Anterior cingulate cortex (tissue), 58 donors: ENCODE results near the gene SEC14L6.

Source experiments
- DNase-seq, 58 donors: peaks; one replicate each; lab custom pipeline; 2025; lab: John Stamatoyannopoulos, UW

SEC14L6 gene

GRCh38 chr22:30502911-30503310 is 43.6 kb downstream of the SEC14L6 start:
- no peak for DNase-seq

DNA sequence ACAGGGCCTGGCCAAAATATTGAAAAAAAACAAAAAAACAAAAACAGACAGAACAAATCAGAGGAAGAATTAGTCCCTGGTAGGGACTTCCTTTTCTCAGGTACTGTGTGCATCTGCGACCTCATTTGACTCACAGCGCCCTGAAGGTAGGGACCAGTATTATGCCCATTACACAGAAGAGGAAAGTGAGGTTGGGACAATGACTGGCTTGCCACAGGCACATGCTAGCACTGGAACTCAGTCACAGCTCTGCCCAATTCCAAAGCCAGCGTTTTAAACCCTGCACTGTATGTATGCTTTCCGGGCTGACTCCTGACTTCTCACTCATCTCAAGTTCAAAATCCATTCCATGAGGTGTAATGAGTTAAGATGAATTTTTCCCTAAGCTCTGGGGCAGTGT is 44.4 kb downstream of the SEC14L6 start:
- DNase-seq: no peak

- DNase-seq: no peak
Measured at GRCh38 chr22:30500628-30501027, 45.9 kb downstream of the SEC14L6 start.

- no peak for DNase-seq
Measured at GRCh38 chr22:30497466-30498150, 48.9 kb downstream of the SEC14L6 start.

GRCh38 chr22:30495041-30495784 is 51.3 kb downstream of the SEC14L6 start:
- no peak for DNase-seq

- no peak for DNase-seq
Measured at GRCh38 chr22:30492144-30492543, 54.4 kb downstream of the SEC14L6 start.

DNA sequence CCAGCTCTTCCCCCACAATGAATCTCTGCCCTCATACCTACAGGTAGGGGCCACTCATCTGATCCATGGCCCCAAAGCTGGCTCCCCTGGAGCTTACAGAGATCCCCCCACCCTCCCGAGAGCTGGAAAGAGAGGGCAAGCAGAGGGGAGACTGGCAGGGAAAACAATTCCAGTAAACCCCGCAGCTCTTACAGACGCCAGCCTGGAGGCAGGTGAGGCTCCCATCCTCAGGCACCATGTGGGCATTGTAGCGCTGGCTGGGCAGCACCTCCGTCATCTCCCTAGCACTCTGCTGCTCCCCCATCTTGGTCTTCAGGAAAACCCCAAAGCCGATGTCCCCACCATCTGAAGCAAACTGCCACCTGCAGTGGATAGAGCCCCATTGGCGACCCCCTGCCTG is 55.2 kb downstream of the SEC14L6 start:
- DNase-seq: no peak

DNA sequence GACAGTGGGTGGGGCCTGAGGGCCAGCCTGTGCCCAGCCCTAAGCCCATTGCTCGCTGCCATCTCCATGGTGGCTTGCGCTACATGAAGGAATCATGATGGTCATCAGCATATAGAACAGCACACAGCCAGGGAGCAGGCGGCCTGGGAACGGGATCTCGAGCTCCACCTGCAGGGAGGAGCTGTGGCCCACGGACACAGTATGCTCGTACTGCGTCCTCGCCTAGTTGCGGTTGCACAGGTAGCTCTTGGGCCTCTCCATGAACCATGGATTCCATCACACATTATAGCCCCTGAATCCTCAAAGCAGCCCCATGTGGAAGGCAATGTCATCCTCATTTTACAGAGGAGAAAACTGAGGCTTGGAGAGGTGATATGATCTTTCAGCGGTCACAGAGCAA is 56.1 kb downstream of the SEC14L6 start:
- DNase-seq: no peak

- DNase-seq: no peak
Measured at GRCh38 chr22:30488121-30488520, 58.4 kb downstream of the SEC14L6 start.

GRCh38 chr22:30486661-30487115 is 59.9 kb downstream of the SEC14L6 start:
- no peak for DNase-seq

GRCh38 chr22:30486118-30486517 is 60.4 kb downstream of the SEC14L6 start:
- no peak for DNase-seq

DNA sequence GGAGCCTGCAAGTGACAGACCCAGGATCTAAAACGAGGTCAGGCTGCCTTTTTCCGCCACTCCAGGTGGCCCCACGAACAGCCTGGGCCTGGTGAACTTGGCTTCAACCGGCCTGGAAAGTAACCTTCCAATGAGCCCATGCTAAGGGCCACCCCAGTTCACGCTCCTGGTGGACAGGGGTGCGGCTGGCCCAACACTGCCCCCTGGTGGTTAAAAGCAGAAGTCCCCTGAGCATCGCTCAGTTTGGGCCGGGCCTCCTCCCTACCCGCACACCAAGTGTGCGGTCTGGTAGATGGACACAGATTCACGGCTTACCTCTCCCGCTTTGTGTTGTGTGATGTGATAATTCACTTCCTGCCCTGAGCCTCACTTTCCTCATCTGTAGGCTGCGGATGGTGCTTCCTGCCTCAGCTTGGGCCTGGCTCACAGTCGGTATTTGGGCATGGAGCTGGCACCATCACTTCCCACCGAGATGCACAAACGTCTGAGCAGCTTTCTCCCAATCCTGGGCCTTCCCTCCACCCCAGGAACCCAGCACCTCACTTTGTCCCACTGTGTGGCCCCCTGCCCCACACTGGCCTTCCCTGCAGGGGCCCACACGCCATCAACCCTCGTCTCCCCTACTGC is 61.1 kb downstream of the SEC14L6 start:
- peak in 47 of 58 donors; percentile 3 to 65 (median 30) for DNase-seq

DNA sequence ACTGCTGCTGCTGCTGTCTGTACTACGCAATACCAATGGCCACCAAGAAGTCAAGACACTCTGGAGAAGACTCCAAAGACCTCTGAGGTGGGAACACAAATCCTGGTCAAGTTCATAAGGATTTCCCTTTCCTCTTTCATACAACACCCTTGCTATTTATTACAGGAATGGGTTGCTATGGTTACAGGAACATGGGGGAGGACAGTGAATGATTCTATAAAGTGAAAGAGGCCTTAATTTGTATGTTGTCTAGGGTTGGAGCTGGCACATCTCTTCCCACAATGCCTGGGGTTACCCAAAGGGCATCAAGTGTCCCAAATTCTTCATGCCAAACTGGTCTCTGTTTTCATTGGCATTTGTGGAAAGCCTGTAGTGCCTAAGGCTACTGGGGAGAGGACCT is 63.4 kb downstream of the SEC14L6 start:
- no peak for DNase-seq

DNA sequence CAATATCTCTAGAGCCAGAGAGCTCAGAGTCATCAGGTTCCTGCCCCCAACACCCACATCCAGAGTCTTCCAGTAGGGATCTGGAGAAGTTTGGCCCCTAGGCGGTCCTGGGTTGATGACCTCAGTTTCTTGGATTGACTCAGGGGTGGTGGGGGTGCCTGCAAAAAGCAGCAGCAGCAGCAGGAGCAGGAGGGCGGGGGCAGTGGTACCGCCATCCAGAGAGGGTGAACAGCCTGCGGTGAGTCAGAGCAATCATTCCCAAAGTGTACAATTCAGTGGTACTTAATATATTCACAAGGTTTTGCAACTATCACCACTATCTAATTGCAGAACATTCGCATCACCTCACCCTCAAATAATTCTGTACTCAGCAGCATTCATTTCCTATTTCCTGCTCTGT is 64.8 kb downstream of the SEC14L6 start:
- peak in 1 of 58 donors; percentile 24 for DNase-seq

- DNase-seq: no peak
Measured at GRCh38 chr22:30479981-30480380, 66.6 kb downstream of the SEC14L6 start.

DNA sequence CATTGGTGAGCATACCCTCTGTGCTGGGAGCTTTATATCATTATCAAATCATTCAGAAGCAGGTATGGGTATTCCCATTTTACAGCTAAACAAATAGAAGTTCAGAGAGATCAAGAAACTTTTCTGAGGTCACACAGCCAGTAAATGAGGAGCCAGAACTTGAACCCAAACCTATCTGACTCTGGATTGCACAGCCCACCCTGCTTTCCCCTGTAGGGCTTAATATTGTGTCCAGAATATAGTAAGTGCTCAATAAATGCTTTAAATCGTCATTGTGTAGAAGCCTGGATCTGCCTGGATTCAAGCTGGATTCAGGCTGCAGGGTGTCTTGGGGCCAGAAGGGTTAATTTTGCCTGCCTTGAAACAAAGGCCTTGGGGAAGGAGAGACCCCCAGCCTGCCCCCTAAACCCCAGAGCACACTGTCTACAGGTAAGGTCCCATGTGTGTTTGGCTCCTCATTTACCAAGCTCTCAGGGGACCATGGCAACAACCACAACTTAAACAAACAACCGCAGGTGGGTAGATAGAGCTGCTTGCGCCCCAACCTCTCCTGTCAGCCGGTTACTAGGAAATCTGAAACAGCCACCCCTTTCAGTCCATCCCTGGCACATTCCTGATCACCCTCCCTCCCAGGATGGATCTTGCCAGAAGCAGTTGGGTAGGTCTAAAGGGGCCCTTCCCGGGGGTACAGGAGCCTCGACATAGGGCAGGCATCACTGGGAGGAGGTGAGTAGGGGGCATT is 71.7 kb downstream of the SEC14L6 start:
- DNase-seq: no peak

DNA sequence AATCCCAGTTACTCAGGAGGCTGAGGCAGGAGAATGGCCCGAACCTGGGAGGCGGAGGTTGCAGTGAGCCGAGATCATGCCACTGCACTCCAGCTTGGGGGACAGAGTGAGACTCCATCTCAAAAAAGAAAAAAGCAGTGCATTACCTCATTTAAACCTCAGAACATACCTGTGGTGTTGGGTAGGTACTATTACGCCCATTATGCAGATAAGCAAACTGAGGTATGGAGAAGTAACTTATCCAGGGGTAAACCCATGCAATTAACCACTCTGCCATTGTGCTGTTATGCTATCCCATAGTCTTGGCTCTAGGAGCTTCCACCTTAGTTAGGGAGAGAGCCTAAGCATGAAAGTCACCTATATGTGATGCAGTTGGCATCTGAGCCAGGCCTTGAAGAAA is 72.4 kb downstream of the SEC14L6 start:
- DNase-seq: no peak

DNA sequence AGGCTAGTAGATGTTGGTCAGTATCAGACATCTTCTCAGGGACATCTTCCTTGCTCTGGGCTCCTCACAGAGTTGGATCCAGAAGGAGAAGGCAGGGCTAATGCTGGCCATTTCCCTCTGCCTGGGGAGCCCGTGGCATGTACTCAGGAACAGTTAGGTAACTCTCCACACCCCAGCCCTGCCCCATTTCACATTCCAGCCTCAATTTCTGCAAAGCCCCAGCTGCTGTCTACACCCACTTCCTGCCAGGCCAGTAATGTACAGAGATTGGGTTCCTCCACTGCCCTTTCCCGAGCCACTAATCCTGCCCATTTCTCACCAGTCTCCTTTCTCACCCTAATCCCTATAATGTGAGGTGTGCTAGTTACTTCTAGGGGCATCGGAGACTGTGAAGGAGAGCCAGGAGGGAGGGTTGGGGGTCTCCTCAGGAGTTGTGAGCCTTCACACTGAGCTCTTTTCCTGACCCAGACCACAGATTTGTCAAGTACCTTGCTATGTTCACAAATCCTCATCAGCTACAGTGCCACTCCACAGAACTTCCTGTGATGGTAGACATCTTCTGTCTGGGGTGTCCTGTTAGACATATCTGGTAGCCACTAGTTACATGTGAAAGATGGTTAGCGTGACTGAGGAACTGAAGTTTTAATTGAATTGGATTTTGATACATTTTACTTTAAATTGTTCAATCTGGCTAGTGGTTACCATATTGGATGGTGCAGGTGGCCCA is 73.4 kb downstream of the SEC14L6 start:
- no peak for DNase-seq
